ENCODE results near the gene PACRG. TPM values are rescaled to one million over a fixed set of nuclear protein-coding genes. Genes with fewer than 3 reads are reported as not detected.

Gene PACRG
- total RNA-seq, 4 donors from 2014 or later, result 1.5 to 10.4 (median 2.1) TPM

GRCh38 chr6:163336961-163337360 is 609.2 kb downstream of the PACRG start:
- DNase-seq (ENCODE audit: low spot score in 2 of 2), result no peak
- TF ChIP-seq POLR2A (IDR thresholded peaks at IDR 0.05) (no peak), EP300 (IDR thresholded peaks at IDR 0.05) (no peak)
- TF ChIP-seq, protein P1, sequence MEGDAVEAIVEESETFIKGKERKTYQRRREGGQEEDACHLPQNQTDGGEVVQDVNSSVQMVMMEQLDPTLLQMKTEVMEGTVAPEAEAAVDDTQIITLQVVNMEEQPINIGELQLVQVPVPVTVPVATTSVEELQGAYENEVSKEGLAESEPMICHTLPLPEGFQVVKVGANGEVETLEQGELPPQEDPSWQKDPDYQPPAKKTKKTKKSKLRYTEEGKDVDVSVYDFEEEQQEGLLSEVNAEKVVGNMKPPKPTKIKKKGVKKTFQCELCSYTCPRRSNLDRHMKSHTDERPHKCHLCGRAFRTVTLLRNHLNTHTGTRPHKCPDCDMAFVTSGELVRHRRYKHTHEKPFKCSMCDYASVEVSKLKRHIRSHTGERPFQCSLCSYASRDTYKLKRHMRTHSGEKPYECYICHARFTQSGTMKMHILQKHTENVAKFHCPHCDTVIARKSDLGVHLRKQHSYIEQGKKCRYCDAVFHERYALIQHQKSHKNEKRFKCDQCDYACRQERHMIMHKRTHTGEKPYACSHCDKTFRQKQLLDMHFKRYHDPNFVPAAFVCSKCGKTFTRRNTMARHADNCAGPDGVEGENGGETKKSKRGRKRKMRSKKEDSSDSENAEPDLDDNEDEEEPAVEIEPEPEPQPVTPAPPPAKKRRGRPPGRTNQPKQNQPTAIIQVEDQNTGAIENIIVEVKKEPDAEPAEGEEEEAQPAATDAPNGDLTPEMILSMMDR (IDR thresholded peaks at IDR 0.05), result no peak
- Histone ChIP-seq H3K27me3 (no peaks in the 10 kb centered on the region), H3K27ac (peak overlapping the region in 2 of 4 donors; percentile 92), H3K4me1 (peaks cover 0 to 82% (median 36%) of the 10 kb centered on the region in 4 donors), H3K4me3 (no peak overlapping the region), H3K9me3 (no peaks in the 10 kb centered on the region), H3K36me3 (no peaks in the 10 kb centered on the region)
- 90 to 95% methylated on average over 12 of the region's 12 CpGs for WGBS, 2 donors

DNA sequence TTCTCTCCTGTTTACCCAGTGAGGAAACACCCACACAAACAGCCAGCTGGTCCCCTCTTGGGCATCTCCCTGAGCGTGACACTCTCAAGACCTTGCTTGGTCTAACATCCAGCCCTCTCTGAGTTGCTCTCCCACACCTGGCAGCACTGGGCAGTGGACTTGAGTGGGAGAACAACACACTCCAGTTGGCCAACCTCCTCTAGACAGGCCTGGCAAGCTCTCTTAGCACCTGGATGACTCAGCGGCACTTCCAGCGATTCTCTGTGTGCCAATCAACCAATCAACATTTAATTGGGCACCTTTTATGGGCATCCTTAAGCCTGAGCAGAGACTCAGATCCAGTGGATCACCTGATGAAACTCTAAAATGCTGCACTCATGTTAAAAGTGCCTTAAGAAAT is 610.2 kb downstream of the PACRG start:
- H3K36me3 ChIP-seq, result no peaks in the 10 kb centered on the region
- peak overlapping the region; percentile 46 to 92 (median 74) for H3K27ac ChIP-seq
- DNase-seq (ENCODE audit: low spot score in 2 of 2), result no peak
- no peaks in the 10 kb centered on the region for H3K9me3 ChIP-seq
- no peak overlapping the region for H3K4me3 ChIP-seq
- 82 to 97% methylated on average over 3 of the region's 3 CpGs for WGBS, 2 donors
- H3K27me3 ChIP-seq, result no peaks in the 10 kb centered on the region
- no peak for TF ChIP-seq POLR2A (IDR thresholded peaks at IDR 0.05)
- TF ChIP-seq, protein P1 (IDR thresholded peaks at IDR 0.05), result no peak
- H3K4me1 ChIP-seq, result peaks cover 0 to 78% (median 34%) of the 10 kb centered on the region in 4 donors

GRCh38 chr6:163338671-163339405 is 611.1 kb downstream of the PACRG start:
- Histone ChIP-seq H3K9me3 (no peaks in the 10 kb centered on the region), H3K27ac (peak overlapping the region; percentile 46 to 92 (median 74)), H3K4me1 (peaks cover 0 to 77% (median 30%) of the 10 kb centered on the region in 4 donors), H3K36me3 (no peaks in the 10 kb centered on the region), H3K4me3 (no peak overlapping the region), H3K27me3 (no peaks in the 10 kb centered on the region)
- WGBS, 2 donors, result 54 to 59% methylated on average over 12 of the region's 12 CpGs
- TF ChIP-seq EP300 (IDR thresholded peaks at IDR 0.05), result peak in 1 of 2 donors; percentile 60
- TF ChIP-seq, protein P1 (IDR thresholded peaks at IDR 0.05), result no peak
- no peak for DNase-seq (ENCODE audit: low spot score in 2 of 2)

GRCh38 chr6:163339466-163339865 is 611.7 kb downstream of the PACRG start:
- no peaks in the 10 kb centered on the region for H3K9me3 ChIP-seq
- no peaks in the 10 kb centered on the region for H3K36me3 ChIP-seq
- no peaks in the 10 kb centered on the region for H3K27me3 ChIP-seq
- WGBS, 2 donors, result 27 to 32% methylated on average over 5 of the region's 5 CpGs
- TF ChIP-seq EP300 (IDR thresholded peaks at IDR 0.05) (no peak), POLR2A (IDR thresholded peaks at IDR 0.05) (no peak)
- TF ChIP-seq, protein P1 (IDR thresholded peaks at IDR 0.05), result no peak
- no peak for DNase-seq (ENCODE audit: low spot score in 2 of 2)
- H3K4me1 ChIP-seq, result peaks cover 0 to 74% (median 26%) of the 10 kb centered on the region in 4 donors
- no peak overlapping the region for H3K4me3 ChIP-seq
- peak overlapping the region; percentile 46 to 92 (median 74) for H3K27ac ChIP-seq

DNA sequence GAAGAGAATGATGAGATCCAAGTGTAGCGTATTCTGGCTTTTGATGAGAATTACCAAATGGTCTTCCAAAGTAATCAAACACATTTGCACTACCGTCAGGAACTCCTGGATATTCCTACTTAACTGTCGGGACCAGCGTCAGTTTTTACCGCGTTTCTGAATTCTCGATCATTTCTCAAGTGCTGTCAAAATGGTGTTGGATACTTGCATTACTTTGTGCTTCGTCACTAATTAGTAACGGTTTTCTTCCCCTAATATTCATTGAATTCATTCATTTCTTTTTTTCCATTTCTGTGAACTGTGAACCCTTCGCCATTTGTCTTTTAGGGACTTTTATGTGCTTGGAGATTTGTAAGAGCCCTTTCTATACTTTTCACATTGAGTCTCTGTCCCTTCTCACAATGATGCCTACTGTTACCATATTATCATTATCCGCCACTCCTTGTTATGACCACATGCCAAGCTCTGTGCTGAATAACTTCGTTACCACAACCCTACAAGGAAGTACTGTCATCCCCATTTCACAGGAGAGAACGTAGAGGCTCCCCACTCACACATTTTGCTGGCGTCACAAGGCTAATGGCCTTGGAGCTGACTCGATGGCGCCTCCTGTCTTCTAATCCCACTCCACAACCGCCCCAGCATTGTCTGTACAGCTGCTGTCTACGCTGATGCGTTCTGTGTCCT is 612.6 kb downstream of the PACRG start:
- no peaks in the 10 kb centered on the region for H3K27me3 ChIP-seq
- no peaks in the 10 kb centered on the region for H3K36me3 ChIP-seq
- H3K9me3 ChIP-seq, result no peaks in the 10 kb centered on the region
- peak overlapping the region; percentile 61 to 92 (median 78) for H3K27ac ChIP-seq
- WGBS, 2 donors, result 58 to 65% methylated on average over 19 of the region's 19 CpGs
- H3K4me1 ChIP-seq, result peaks cover 0 to 66% (median 18%) of the 10 kb centered on the region in 4 donors
- TF ChIP-seq, protein P1 (IDR thresholded peaks at IDR 0.05), result peak in 1 of 5 experiments; percentile 20
- TF ChIP-seq POLR2A (IDR thresholded peaks at IDR 0.05), result no peak
- peak in 1 of 2 donors; percentile 54 for TF ChIP-seq EP300 (IDR thresholded peaks at IDR 0.05)
- DNase-seq (ENCODE audit: low spot score in 2 of 2), result no peak
- no peak overlapping the region for H3K4me3 ChIP-seq
